Measurements from ENCODE around the gene RIOK3. TPM values are rescaled to one million over a fixed set of nuclear protein-coding genes. Genes with fewer than 3 reads are reported as not detected.
A peak's percentile ranks its signal among the peaks of the same experiment; 100 is the strongest.
"Not testable (repeated sequence)": the region's sequence is repeated elsewhere in the genome, so short reads cannot be mapped to it uniquely, and the experiment has no call there.

The RIOK3 gene
- total RNA-seq, 1 experiment from 2014 or later, result 41.4 TPM

DNA sequence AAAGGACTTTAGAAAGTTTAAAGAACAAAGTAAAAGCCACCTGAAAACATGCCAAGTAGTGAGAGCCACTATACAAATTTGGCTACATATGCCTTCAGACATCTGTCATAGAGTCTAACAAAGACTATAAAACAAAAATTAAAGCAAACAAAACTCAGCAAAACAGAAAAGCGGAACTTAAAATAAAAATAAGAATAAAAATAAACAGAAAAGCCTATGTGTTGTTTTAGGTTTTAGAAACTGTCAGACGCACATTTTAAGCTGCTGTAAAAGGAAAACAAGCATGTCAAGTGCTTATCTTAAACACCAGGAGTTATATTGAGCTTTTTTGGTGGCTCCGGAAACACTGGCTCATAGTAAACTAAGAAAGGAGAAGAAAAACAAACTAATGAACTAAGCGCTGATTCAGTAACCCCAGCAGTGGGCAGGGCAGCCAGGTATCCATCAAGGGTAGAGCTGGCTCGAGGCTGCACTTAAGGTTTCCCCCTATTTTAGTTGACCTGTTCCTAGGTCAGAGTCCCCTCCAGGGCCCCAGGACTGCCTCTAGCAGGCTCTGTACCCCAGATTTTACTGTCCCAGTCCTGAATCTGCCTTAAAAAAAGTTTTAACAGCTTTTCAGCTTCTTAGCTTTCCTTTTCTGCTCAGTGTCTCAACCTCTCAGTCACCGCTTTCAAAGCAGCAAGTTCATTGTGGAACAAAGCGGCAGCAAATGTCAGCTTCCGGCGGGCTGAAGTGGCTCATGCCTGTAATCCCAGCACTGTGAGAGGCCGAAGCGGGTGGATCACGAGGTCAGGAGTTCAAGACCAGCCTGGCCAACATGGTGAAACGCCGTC is 34.9 kb downstream of the RIOK3 start:
- POLR2A ChIA-PET (ENCODE audit: unreplicated experiment), result interaction anchor here (0.6 to 0.7 kb wide), 4 partner anchors 9 to 208 kb away, joined by 3 to 7 read pairs (median 4); partner anchors contain the start of gene RIOK3

DNA sequence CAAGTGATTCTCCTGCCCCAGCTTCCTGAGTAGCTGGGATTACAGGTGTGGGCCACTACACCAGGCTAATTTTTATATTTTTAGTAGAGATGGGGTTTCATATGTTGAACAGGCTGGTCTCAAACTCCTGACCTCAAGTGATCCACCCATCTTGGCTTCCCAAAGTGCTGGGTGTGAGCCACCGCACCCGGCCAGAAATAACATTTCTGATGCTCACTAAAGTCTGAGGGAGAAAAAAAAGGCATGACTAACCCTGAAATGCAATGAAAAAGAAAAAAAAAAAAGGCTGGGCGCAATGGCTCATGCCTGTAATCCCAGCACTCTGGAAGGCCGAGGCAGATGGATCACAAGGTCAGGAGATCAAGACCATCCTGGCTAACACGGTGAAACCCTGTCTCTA is 36.5 kb downstream of the RIOK3 start:
- POLR2A ChIA-PET (ENCODE audit: unreplicated experiment); H3K9me3 ChIP-seq (ENCODE audit: low read length); DNase-seq; H4K20me1 ChIP-seq (ENCODE audit: low read length); H3K79me2 ChIP-seq (ENCODE audit: low read length); H3K9me2 ChIP-seq (replicated peaks; ENCODE audit: low read length); H3K4me2 ChIP-seq (ENCODE audit: low read length); CTCF ChIA-PET; BruUV-seq (replicated peaks); H3F3A ChIP-seq (ENCODE audit: low read length, unreplicated experiment); H3K27ac ChIP-seq (ENCODE audit: low read length); H3K27me3 ChIP-seq (ENCODE audit: low read length); H3K36me3 ChIP-seq (ENCODE audit: low read depth, low read length); H2AFZ ChIP-seq (ENCODE audit: low read length); ATAC-seq; H3K4me3 ChIP-seq (ENCODE audit: low read length); H3K9ac ChIP-seq (ENCODE audit: low read length): not testable (repeated sequence)
- H3K4me1 ChIP-seq (ENCODE audit: insufficient read depth, low read length), result peaks cover 23% of the 10 kb centered on the region
- intact Hi-C loops (cut with micrococcal nuclease), result loop anchor here (2.0 kb wide), 1 partner anchor 35 kb away; no protein-coding TSS in a partner anchor

More for the DNA sequence above, 34.9 kb downstream of the RIOK3 start:
- Histone ChIP-seq H2AFZ (ENCODE audit: low read length) (peak overlapping the region; percentile 94), H3K36me3 (ENCODE audit: low read depth, low read length) (0 out of 2 replicates have a peak, but pooled peaks cover 4% of the 10 kb centered on the region), H3K79me2 (ENCODE audit: low read length) (no peaks in the 10 kb centered on the region), H4K20me1 (ENCODE audit: low read length) (no peaks in the 10 kb centered on the region), H3K4me2 (ENCODE audit: low read length) (peak overlapping the region; percentile 85), H3K4me1 (ENCODE audit: insufficient read depth, low read length) (peaks cover 19% of the 10 kb centered on the region), H3K9me3 (ENCODE audit: low read length) (no peaks in the 10 kb centered on the region), H3K27me3 (ENCODE audit: low read length) (no peaks in the 10 kb centered on the region), H3K9ac (ENCODE audit: low read length) (peak overlapping the region; percentile 47), H3K27ac (ENCODE audit: low read length) (peak overlapping the region; percentile 83), H3F3A (ENCODE audit: low read length, unreplicated experiment) (peaks cover 12% of the 10 kb centered on the region), H3K9me2 (replicated peaks; ENCODE audit: low read length) (no peaks in the 10 kb centered on the region), H3K4me3 (ENCODE audit: low read length) (peak overlapping the region; percentile 66)
- CTCF ChIA-PET, result interaction anchor here (0.9 to 1.3 kb wide), 3 partner anchors 11 to 134 kb away, joined by 3 to 7 read pairs (median 5); partner anchors contain the start of gene RMC1
- DNase-seq, result peak; percentile 76
- BruUV-seq (replicated peaks), result TSS peak; percentile 58
- intact Hi-C loops (cut with micrococcal nuclease), result loop anchor here (2.0 kb wide), 1 partner anchor 33 kb away; no protein-coding TSS in a partner anchor
- TF ChIP-seq EZH2 (IDR thresholded peaks at IDR 0.05; ENCODE audit: low read length, unreplicated experiment) (no peak), EZH2phosphoT487 (IDR thresholded peaks at IDR 0.05; ENCODE audit: borderline replicate concordance, low read length) (no peak)
- TF ChIP-seq, protein P1, sequence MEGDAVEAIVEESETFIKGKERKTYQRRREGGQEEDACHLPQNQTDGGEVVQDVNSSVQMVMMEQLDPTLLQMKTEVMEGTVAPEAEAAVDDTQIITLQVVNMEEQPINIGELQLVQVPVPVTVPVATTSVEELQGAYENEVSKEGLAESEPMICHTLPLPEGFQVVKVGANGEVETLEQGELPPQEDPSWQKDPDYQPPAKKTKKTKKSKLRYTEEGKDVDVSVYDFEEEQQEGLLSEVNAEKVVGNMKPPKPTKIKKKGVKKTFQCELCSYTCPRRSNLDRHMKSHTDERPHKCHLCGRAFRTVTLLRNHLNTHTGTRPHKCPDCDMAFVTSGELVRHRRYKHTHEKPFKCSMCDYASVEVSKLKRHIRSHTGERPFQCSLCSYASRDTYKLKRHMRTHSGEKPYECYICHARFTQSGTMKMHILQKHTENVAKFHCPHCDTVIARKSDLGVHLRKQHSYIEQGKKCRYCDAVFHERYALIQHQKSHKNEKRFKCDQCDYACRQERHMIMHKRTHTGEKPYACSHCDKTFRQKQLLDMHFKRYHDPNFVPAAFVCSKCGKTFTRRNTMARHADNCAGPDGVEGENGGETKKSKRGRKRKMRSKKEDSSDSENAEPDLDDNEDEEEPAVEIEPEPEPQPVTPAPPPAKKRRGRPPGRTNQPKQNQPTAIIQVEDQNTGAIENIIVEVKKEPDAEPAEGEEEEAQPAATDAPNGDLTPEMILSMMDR (conservative IDR thresholded peaks at IDR 0.05; ENCODE audit: low read depth, low read length), result no peak
- ATAC-seq, result peak; percentile 92

DNA sequence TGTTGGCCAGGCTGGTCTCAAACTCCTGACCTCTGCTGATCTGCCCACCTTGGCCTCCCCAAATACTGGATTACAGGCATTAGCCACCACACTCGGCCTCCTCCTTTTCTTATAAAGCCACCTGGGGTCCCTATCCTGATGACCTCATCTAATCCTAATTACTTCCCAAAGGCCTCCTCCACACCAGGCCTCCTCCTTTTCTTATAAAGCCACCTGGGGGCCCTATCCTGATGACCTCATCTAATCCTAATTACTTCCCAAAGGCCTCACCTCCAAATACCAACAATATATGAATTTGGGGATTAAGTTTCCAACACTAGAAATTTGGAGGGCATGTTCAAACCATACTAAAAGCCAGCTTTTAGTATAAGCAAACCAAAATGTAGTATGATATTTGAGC is 40.6 kb downstream of the RIOK3 start:
- no peak for DNase-seq
- no peaks in the 10 kb centered on the region for H3K9me3 ChIP-seq (ENCODE audit: low read length)
- H3K4me2 ChIP-seq (ENCODE audit: low read length), result no peak overlapping the region
- peaks cover 18% of the 10 kb centered on the region for H3K4me1 ChIP-seq (ENCODE audit: insufficient read depth, low read length)
- no peaks in the 10 kb centered on the region for H3K27me3 ChIP-seq (ENCODE audit: low read length)
- no peak overlapping the region for H3K27ac ChIP-seq (ENCODE audit: low read length)
- H4K20me1 ChIP-seq (ENCODE audit: low read length), result no peaks in the 10 kb centered on the region
- ATAC-seq, result no peak
- H3K4me3 ChIP-seq (ENCODE audit: low read length), result no peak overlapping the region
- no peaks in the 10 kb centered on the region for H3F3A ChIP-seq (ENCODE audit: low read length, unreplicated experiment)
- POLR2A ChIA-PET (ENCODE audit: unreplicated experiment), result no interaction called here
- intact Hi-C loops (cut with micrococcal nuclease), result no loop called here
- no peaks in the 10 kb centered on the region for H3K9me2 ChIP-seq (replicated peaks; ENCODE audit: low read length)
- TF ChIP-seq, protein P1 (conservative IDR thresholded peaks at IDR 0.05; ENCODE audit: low read depth, low read length), result no peak
- no peak for TF ChIP-seq EZH2phosphoT487 (IDR thresholded peaks at IDR 0.05; ENCODE audit: borderline replicate concordance, low read length)
- no peak for TF ChIP-seq EZH2 (IDR thresholded peaks at IDR 0.05; ENCODE audit: low read length, unreplicated experiment)
- no peaks in the 10 kb centered on the region for H3K36me3 ChIP-seq (ENCODE audit: low read depth, low read length)
- H3K9ac ChIP-seq (ENCODE audit: low read length), result no peak overlapping the region
- BruUV-seq (replicated peaks), result no TSS peak
- no peaks in the 10 kb centered on the region for H3K79me2 ChIP-seq (ENCODE audit: low read length)
- no peak overlapping the region for H2AFZ ChIP-seq (ENCODE audit: low read length)
- CTCF ChIA-PET, result no interaction called here
